ENCODE measurements around the gene CORO2B.

CORO2B gene

GRCh38 chr15:68765602-68766368, 187.0 kb downstream of the CORO2B start:
- Histone ChIP-seq H3K4me3 (replicated peaks; ENCODE audit: insufficient read depth, low read length) (no peak overlapping the region), H3K27ac (replicated peaks) (no peak overlapping the region), H3K27me3 (ENCODE audit: insufficient read depth, poor library complexity, severe bottlenecking) (no peaks in the 10 kb centered on the region)
- no peak for TF ChIP-seq SPI1 (IDR thresholded peaks at IDR 0.05; ENCODE audit: borderline replicate concordance, low read depth)
- TF ChIP-seq GABPA (IDR thresholded peaks at IDR 0.05; ENCODE audit: low read depth): no peak
- no peak for TF ChIP-seq POLR2AphosphoS5 (IDR thresholded peaks at IDR 0.05; ENCODE audit: low read depth)
- TF ChIP-seq CTCF (IDR thresholded peaks at IDR 0.05; ENCODE audit: insufficient read depth, low read length): no peak
- TF ChIP-seq REST (IDR thresholded peaks at IDR 0.05; ENCODE audit: insufficient replicate concordance, low read depth): no peak
- no peak for DNase-seq (ENCODE audit: low read depth in 1 of 2, low spot score in 1 of 2)

- TF ChIP-seq CTCF (IDR thresholded peaks at IDR 0.05; ENCODE audit: insufficient read depth, low read length): no peak
- TF ChIP-seq SPI1 (IDR thresholded peaks at IDR 0.05; ENCODE audit: borderline replicate concordance, low read depth): no peak
- no peak for TF ChIP-seq REST (IDR thresholded peaks at IDR 0.05; ENCODE audit: insufficient replicate concordance, low read depth)
- H3K27ac ChIP-seq (replicated peaks): no peak overlapping the region
- H3K27me3 ChIP-seq (ENCODE audit: insufficient read depth, poor library complexity, severe bottlenecking): no peaks in the 10 kb centered on the region
- H3K4me3 ChIP-seq (replicated peaks; ENCODE audit: insufficient read depth, low read length): no peak overlapping the region
- DNase-seq (ENCODE audit: low read depth in 1 of 2, low spot score in 1 of 2): no peak
These were observed 189.0 kb downstream of the CORO2B start for GRCh38 chr15:68767833-68768232.

GRCh38 chr15:68768321-68768720, 189.5 kb downstream of the CORO2B start:
- Histone ChIP-seq H3K4me3 (replicated peaks; ENCODE audit: insufficient read depth, low read length) (no peak overlapping the region), H3K27ac (replicated peaks) (no peak overlapping the region), H3K27me3 (ENCODE audit: insufficient read depth, poor library complexity, severe bottlenecking) (no peaks in the 10 kb centered on the region)
- DNase-seq (ENCODE audit: low read depth in 1 of 2, low spot score in 1 of 2): no peak
- TF ChIP-seq GABPA (IDR thresholded peaks at IDR 0.05; ENCODE audit: low read depth) (no peak), CTCF (IDR thresholded peaks at IDR 0.05; ENCODE audit: insufficient read depth, low read length) (no peak), POLR2AphosphoS5 (IDR thresholded peaks at IDR 0.05; ENCODE audit: low read depth) (no peak), SPI1 (IDR thresholded peaks at IDR 0.05; ENCODE audit: borderline replicate concordance, low read depth) (no peak)

GRCh38 chr15:68769702-68770101, 190.9 kb downstream of the CORO2B start:
- no peaks in the 10 kb centered on the region for H3K27me3 ChIP-seq (ENCODE audit: insufficient read depth, poor library complexity, severe bottlenecking)

More at GRCh38 chr15:68769702-68770101, 190.9 kb downstream of the CORO2B start:
- Histone ChIP-seq H3K27ac (replicated peaks) (no peak overlapping the region), H3K4me3 (replicated peaks; ENCODE audit: insufficient read depth, low read length) (no peak overlapping the region)
- no peak for DNase-seq (ENCODE audit: low read depth in 1 of 2, low spot score in 1 of 2)
- TF ChIP-seq GABPA (IDR thresholded peaks at IDR 0.05; ENCODE audit: low read depth): no peak
- TF ChIP-seq POLR2AphosphoS5 (IDR thresholded peaks at IDR 0.05; ENCODE audit: low read depth): no peak
- TF ChIP-seq REST (IDR thresholded peaks at IDR 0.05; ENCODE audit: insufficient replicate concordance, low read depth): no peak
- no peak for TF ChIP-seq SPI1 (IDR thresholded peaks at IDR 0.05; ENCODE audit: borderline replicate concordance, low read depth)
- no peak for TF ChIP-seq CTCF (IDR thresholded peaks at IDR 0.05; ENCODE audit: insufficient read depth, low read length)
